ENCODE data around the gene CPPED1. TPM values are rescaled to one million over a fixed set of nuclear protein-coding genes. Genes with fewer than 3 reads are reported as not detected.
A peak's percentile ranks its signal among the peaks of the same experiment; 100 is the strongest.

Gene CPPED1
- total and polyA plus RNA-seq, 4 donors, result 10.4 to 29.1 (median 23.0) TPM

GRCh38 chr16:12802661-12803060 is 1.0 kb downstream of the CPPED1 start:
- Histone ChIP-seq H3K9me3 (ENCODE audit: control insufficient read depth in 4 of 4, low read length in 3 of 4) (no peaks in the 10 kb centered on the region), H3K27ac (ENCODE audit: low read depth in 1 of 2, low read length in 2 of 2) (peak overlapping the region; percentile 72 to 85), H3K4me3 (ENCODE audit: low read depth in 1 of 3, low read length in 3 of 3) (peak overlapping the region; percentile 51 to 94 (median 66)), H3K27me3 (ENCODE audit: control insufficient read depth in 4 of 4, insufficient read depth in 4 of 4, low read length in 3 of 4) (no peaks in the 10 kb centered on the region), H3K9ac (ENCODE audit: low read depth in 1 of 2, low read length in 2 of 2) (peak overlapping the region in 1 of 2 donors; percentile 22), H3K4me1 (ENCODE audit: control insufficient read depth in 4 of 4, insufficient read depth in 4 of 4, low read length in 3 of 4) (peaks cover 2 to 38% (median 20%) of the 10 kb centered on the region in 4 donors), H3K36me3 (ENCODE audit: control insufficient read depth in 4 of 4, insufficient read depth in 3 of 4, low read depth in 1 of 4, low read length in 3 of 4) (no peaks in the 10 kb centered on the region)
- DNase-seq (ENCODE audit: low spot score), result no peak
- WGBS, result 45% methylated on average over 6 of the region's 6 CpGs
- TF ChIP-seq FOXA1 (IDR thresholded peaks at IDR 0.05) (no peak), ZBTB33 (IDR thresholded peaks at IDR 0.05) (no peak), RXRA (IDR thresholded peaks at IDR 0.05) (no peak), REST (IDR thresholded peaks at IDR 0.05) (no peak), CTCF (IDR thresholded peaks at IDR 0.05; ENCODE audit: low read depth, low read length, missing input control) (no peak), NR2F2 (IDR thresholded peaks at IDR 0.05) (no peak), HNF4G (IDR thresholded peaks at IDR 0.05) (no peak), HNF4A (conservative IDR thresholded peaks at IDR 0.05) (no peak), TAF1 (conservative IDR thresholded peaks at IDR 0.05) (no peak), MAX (IDR thresholded peaks at IDR 0.05) (no peak), YY1 (IDR thresholded peaks at IDR 0.05) (no peak), RAD21 (IDR thresholded peaks at IDR 0.05) (no peak), FOXA2 (IDR thresholded peaks at IDR 0.05) (no peak), SP1 (IDR thresholded peaks at IDR 0.05) (no peak), EGR1 (IDR thresholded peaks at IDR 0.05; ENCODE audit: low read depth in 2 of 2) (no peak), JUND (IDR thresholded peaks at IDR 0.05) (no peak), GABPA (IDR thresholded peaks at IDR 0.05 in 1 of 2, conservative IDR thresholded peaks at IDR 0.05 in 1 of 2) (no peak), ATF3 (IDR thresholded peaks at IDR 0.05) (no peak)
